Measurements from ENCODE around the gene SP2. TPM values are rescaled to one million over a fixed set of nuclear protein-coding genes. Genes with fewer than 3 reads are reported as not detected.
A peak's percentile ranks its signal among the peaks of the same experiment; 100 is the strongest.
"Not testable (repeated sequence)": the region's sequence is repeated elsewhere in the genome, so short reads cannot be mapped to it uniquely, and the experiment has no call there.

The SP2 gene
- total and polyA plus RNA-seq, 3 experiments from 2014 or later: 13.4 to 22.1 (median 21.5) TPM

DNA sequence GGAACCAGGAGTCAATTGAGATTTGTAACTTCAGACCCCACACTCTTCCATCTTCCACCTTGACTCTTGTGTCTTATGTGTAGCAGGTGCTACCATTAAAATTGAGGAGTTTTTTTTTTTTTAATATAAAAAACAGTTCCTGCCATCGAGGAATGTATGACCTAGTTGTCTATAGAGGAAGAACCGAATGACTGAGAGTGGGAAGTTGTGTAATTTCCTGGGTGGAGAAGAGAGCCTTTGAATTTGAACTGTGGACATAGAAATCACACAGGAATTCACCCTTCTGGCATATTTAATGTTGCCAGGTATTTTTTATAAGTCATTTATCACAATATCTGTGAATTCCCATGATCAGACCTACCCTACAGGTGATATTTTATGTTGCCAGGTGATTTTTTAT, 22.0 kb downstream of the SP2 start:
- POLR2A ChIA-PET: interaction anchor here (1.0 kb wide), 1 partner anchor 22 kb away, joined by 3 read pairs; no protein-coding TSS in a partner anchor
- H3K9me3 Mint-ChIP-seq: no peaks in the 10 kb centered on the region
- peaks cover 0 to 67% (median 14%) of the 10 kb centered on the region in 3 donors for H3K36me3 Mint-ChIP-seq
- Histone ChIP-seq H3K4me1 (ENCODE audit: insufficient read depth, low read length) (no peaks in the 10 kb centered on the region), H3K4me3 (ENCODE audit: low read length) (no peak overlapping the region), H3K27ac (ENCODE audit: low read depth, low read length) (no peak overlapping the region), H3K27me3 (ENCODE audit: insufficient read depth, low read length, poor library complexity, severe bottlenecking) (no peaks in the 10 kb centered on the region), H3K9me3 (ENCODE audit: low read length) (no peaks in the 10 kb centered on the region), H3K36me3 (ENCODE audit: insufficient read depth, low read length) (peaks cover 14% of the 10 kb centered on the region)
- H3K4me3 Mint-ChIP-seq: no peak overlapping the region
- H3K4me1 Mint-ChIP-seq: peaks cover 12 to 17% (median 15%) of the 10 kb centered on the region in 3 donors
- no peak for DNase-seq
- CTCF ChIA-PET: no interaction called here
- H3K27me3 Mint-ChIP-seq: peaks cover 0 to 1% of the 10 kb centered on the region in 2 donors
- peak overlapping the region in 5 of 8 donors; percentile 9 to 67 (median 19) for H3K27ac Mint-ChIP-seq

DNA sequence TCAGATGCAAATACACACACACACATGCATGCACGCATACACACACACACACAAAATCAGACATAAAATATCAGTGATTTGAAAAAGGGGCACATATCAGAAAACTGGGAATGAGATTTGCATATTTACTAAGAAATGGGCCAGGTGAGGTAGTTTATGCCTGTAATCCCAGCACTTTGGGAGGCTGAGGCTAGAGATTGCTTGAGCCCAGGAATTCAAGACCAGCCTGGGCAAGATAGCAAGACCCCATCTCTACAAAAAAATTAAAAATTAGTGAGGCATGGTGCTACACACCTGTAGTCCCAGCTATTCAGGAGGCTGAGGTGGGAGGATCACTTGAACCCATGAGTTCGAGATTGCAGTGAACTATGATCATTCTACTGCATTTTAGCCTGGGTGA, 23.0 kb downstream of the SP2 start:
- peak overlapping the region in 1 of 8 donors; percentile 46 for H3K27ac Mint-ChIP-seq

GRCh38 chr17:47919889-47920288, 23.9 kb downstream of the SP2 start:
- H3K4me1 ChIP-seq (ENCODE audit: insufficient read depth, low read length); H3K4me3 Mint-ChIP-seq; H3K27me3 Mint-ChIP-seq; H3K27ac Mint-ChIP-seq; DNase-seq; H3K4me3 ChIP-seq (ENCODE audit: low read length); H3K27me3 ChIP-seq (ENCODE audit: insufficient read depth, low read length, poor library complexity, severe bottlenecking); H3K27ac ChIP-seq (ENCODE audit: low read depth, low read length); POLR2A ChIA-PET; H3K9me3 Mint-ChIP-seq; H3K9me3 ChIP-seq (ENCODE audit: low read length): not testable (repeated sequence)
- CTCF ChIA-PET: interaction anchor here (2.3 kb wide), 1 partner anchor 27 kb away, joined by 9 read pairs; no protein-coding TSS in a partner anchor
- peaks cover 32% of the 10 kb centered on the region for H3K36me3 ChIP-seq (ENCODE audit: insufficient read depth, low read length)
- Mint-ChIP-seq H3K4me1 (peaks cover 8 to 15% (median 14%) of the 10 kb centered on the region in 3 donors), H3K36me3 (peaks cover 0 to 80% (median 14%) of the 10 kb centered on the region in 3 donors)

More for the DNA sequence above, 23.0 kb downstream of the SP2 start:
- Mint-ChIP-seq H3K9me3 (no peaks in the 10 kb centered on the region), H3K27me3 (peaks cover 0 to 1% of the 10 kb centered on the region in 2 donors), H3K36me3 (peaks cover 0 to 77% (median 16%) of the 10 kb centered on the region in 3 donors), H3K4me3 (no peak overlapping the region), H3K4me1 (peaks cover 8 to 15% (median 15%) of the 10 kb centered on the region in 3 donors)
- Histone ChIP-seq H3K27ac (ENCODE audit: low read depth, low read length) (no peak overlapping the region), H3K36me3 (ENCODE audit: insufficient read depth, low read length) (peaks cover 24% of the 10 kb centered on the region), H3K9me3 (ENCODE audit: low read length) (no peaks in the 10 kb centered on the region), H3K4me1 (ENCODE audit: insufficient read depth, low read length) (no peaks in the 10 kb centered on the region), H3K4me3 (ENCODE audit: low read length) (no peak overlapping the region), H3K27me3 (ENCODE audit: insufficient read depth, low read length, poor library complexity, severe bottlenecking) (no peaks in the 10 kb centered on the region)
- ChIA-PET CTCF (no interaction called here), POLR2A (interaction anchor here (1.0 kb wide), 1 partner anchor 23 kb away, joined by 3 read pairs; no protein-coding TSS in a partner anchor)
- no peak for DNase-seq

- Histone ChIP-seq H3K27ac (ENCODE audit: low read depth, low read length) (no peak overlapping the region), H3K36me3 (ENCODE audit: insufficient read depth, low read length) (peaks cover 45% of the 10 kb centered on the region), H3K4me1 (ENCODE audit: insufficient read depth, low read length) (no peaks in the 10 kb centered on the region), H3K9me3 (ENCODE audit: low read length) (no peaks in the 10 kb centered on the region), H3K27me3 (ENCODE audit: insufficient read depth, low read length, poor library complexity, severe bottlenecking) (no peaks in the 10 kb centered on the region), H3K4me3 (ENCODE audit: low read length) (no peak overlapping the region)
- DNase-seq: no peak
- Mint-ChIP-seq H3K27ac (no peak overlapping the region), H3K36me3 (peaks cover 6 to 85% (median 28%) of the 10 kb centered on the region in 3 donors), H3K4me1 (peaks cover 0 to 4% (median 0%) of the 10 kb centered on the region in 3 donors), H3K4me3 (no peak overlapping the region), H3K9me3 (no peaks in the 10 kb centered on the region), H3K27me3 (no peaks in the 10 kb centered on the region)
- CTCF ChIA-PET: interaction anchor here (0.7 to 1.4 kb wide), 2 partner anchors 17 to 24 kb away, joined by 3 to 5 read pairs; no protein-coding TSS in a partner anchor
- POLR2A ChIA-PET: interaction anchor here (0.5 kb wide), 1 partner anchor 13 kb away, joined by 5 read pairs; no protein-coding TSS in a partner anchor
Measured at GRCh38 chr17:47924785-47925677, 29.0 kb downstream of the SP2 start.

DNA sequence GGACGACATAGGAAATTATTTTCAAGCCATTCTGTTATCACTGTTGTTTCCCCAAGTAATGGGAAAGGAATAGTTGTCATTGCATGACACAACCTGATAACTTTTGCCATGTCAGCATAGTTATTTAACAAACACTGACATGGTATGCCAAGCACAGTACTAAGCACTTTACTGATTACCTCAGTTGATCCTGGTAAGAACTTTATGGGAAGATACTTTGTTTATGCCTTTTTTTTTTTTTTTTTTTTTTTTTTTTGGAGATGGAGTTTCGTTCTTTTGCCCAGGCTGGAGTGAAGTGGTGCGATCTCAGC, 29.6 kb downstream of the SP2 start:
- Histone ChIP-seq H3K27ac (ENCODE audit: low read depth, low read length) (no peak overlapping the region), H3K36me3 (ENCODE audit: insufficient read depth, low read length) (peaks cover 49% of the 10 kb centered on the region), H3K27me3 (ENCODE audit: insufficient read depth, low read length, poor library complexity, severe bottlenecking) (no peaks in the 10 kb centered on the region), H3K4me1 (ENCODE audit: insufficient read depth, low read length) (no peaks in the 10 kb centered on the region), H3K9me3 (ENCODE audit: low read length) (no peaks in the 10 kb centered on the region), H3K4me3 (ENCODE audit: low read length) (no peak overlapping the region)
- CTCF ChIA-PET: interaction anchor here (1.2 kb wide), 1 partner anchor 24 kb away, joined by 3 read pairs; no protein-coding TSS in a partner anchor
- Mint-ChIP-seq H3K27ac (no peak overlapping the region), H3K4me3 (no peak overlapping the region), H3K27me3 (no peaks in the 10 kb centered on the region), H3K4me1 (peaks cover 0 to 4% (median 0%) of the 10 kb centered on the region in 3 donors), H3K36me3 (peaks cover 6 to 90% (median 31%) of the 10 kb centered on the region in 3 donors), H3K9me3 (no peaks in the 10 kb centered on the region)
- DNase-seq: no peak
- POLR2A ChIA-PET: interaction anchor here (0.5 kb wide), 1 partner anchor 14 kb away, joined by 5 read pairs; no protein-coding TSS in a partner anchor

GRCh38 chr17:47927821-47928400, 31.9 kb downstream of the SP2 start:
- Mint-ChIP-seq H3K4me3 (no peak overlapping the region), H3K27me3 (peaks cover 0 to 1% of the 10 kb centered on the region in 2 donors)
- POLR2A ChIA-PET: no interaction called here

DNA sequence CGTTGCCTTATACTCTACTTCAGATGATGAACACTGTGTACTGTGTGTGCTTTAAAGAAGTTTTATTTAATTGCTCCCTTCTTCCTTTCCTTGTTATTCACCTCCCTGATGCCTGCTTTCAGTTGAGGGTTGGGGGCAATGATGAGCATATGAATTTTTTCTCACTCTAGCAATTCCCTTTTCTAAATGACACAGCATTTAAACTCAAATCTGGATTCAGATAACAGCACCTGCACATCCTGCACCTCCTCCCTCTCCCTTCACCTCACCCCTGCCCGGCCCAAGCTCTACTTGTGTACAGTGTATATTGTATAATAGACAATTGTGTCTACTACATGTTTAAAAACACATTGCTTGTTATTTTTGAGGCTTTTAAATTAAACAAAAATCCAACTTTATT, 32.4 kb downstream of the SP2 start:
- no peaks in the 10 kb centered on the region for H3K4me1 Mint-ChIP-seq
- Histone ChIP-seq H3K4me3 (ENCODE audit: low read length) (no peak overlapping the region), H3K27ac (ENCODE audit: low read depth, low read length) (no peak overlapping the region), H3K27me3 (ENCODE audit: insufficient read depth, low read length, poor library complexity, severe bottlenecking) (no peaks in the 10 kb centered on the region), H3K4me1 (ENCODE audit: insufficient read depth, low read length) (no peaks in the 10 kb centered on the region), H3K36me3 (ENCODE audit: insufficient read depth, low read length) (peaks cover 37% of the 10 kb centered on the region), H3K9me3 (ENCODE audit: low read length) (no peaks in the 10 kb centered on the region)
- peaks cover 6 to 67% (median 24%) of the 10 kb centered on the region in 3 donors for H3K36me3 Mint-ChIP-seq
- peak overlapping the region in 2 of 8 donors; percentile 7 to 34 for H3K27ac Mint-ChIP-seq
- no peak overlapping the region for H3K4me3 Mint-ChIP-seq
- no peak for DNase-seq
- ChIA-PET CTCF (no interaction called here), POLR2A (no interaction called here)
- no peaks in the 10 kb centered on the region for H3K9me3 Mint-ChIP-seq
- H3K27me3 Mint-ChIP-seq: peaks cover 0 to 1% of the 10 kb centered on the region in 2 donors

More at GRCh38 chr17:47927821-47928400, 31.9 kb downstream of the SP2 start:
- H3K36me3 ChIP-seq (ENCODE audit: insufficient read depth, low read length): peaks cover 42% of the 10 kb centered on the region
- H3K4me3 ChIP-seq (ENCODE audit: low read length): no peak overlapping the region
- Mint-ChIP-seq H3K9me3 (no peaks in the 10 kb centered on the region), H3K27ac (no peak overlapping the region), H3K36me3 (peaks cover 6 to 72% (median 24%) of the 10 kb centered on the region in 3 donors), H3K4me1 (no peaks in the 10 kb centered on the region)
- no peak overlapping the region for H3K27ac ChIP-seq (ENCODE audit: low read depth, low read length)
- no peaks in the 10 kb centered on the region for H3K4me1 ChIP-seq (ENCODE audit: insufficient read depth, low read length)
- CTCF ChIA-PET: no interaction called here
- no peaks in the 10 kb centered on the region for H3K27me3 ChIP-seq (ENCODE audit: insufficient read depth, low read length, poor library complexity, severe bottlenecking)
- H3K9me3 ChIP-seq (ENCODE audit: low read length): no peaks in the 10 kb centered on the region
- no peak for DNase-seq
